Putamen (tissue), 1 donor: ENCODE measurements around the gene POU2F2.
A peak's percentile ranks its signal among the peaks of the same experiment; 100 is the strongest.

Experiments
- DNase-seq: peaks from one replicate; pipeline ENCODE4 v3.0.0-alpha.2; 2016; ENCODE audit warnings: low spot score

Gene POU2F2

GRCh38 chr19:42132030-42132628 is at the start of gene POU2F2:
POU2F2 (minus strand) TSS chr19:42132446; CDS start chr19:42132411, 35 bp downstream.
- peak; percentile 17 for DNase-seq

GRCh38 chr19:42178791-42179674 is 46.8 kb upstream of the POU2F2 start:
- no peak for DNase-seq

DNA sequence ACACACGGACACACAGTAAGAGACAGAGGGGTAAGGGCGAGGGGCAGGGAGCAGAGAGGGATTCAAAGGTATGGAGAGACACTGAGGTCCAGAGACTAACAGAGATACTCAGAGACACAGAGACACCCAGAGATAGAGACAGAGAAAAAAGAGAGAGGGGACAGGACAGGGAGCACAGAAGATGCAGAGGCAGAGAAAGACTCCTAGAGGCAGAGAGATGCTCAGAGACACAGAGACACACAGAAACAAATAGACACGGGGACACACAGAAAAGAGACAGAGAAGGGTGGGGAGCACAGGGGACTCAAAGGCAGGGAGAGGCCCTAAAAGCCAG is 45.4 kb upstream of the POU2F2 start:
- DNase-seq = no peak

GRCh38 chr19:42176990-42177685 is 44.9 kb upstream of the POU2F2 start:
- DNase-seq = peak; percentile 72

GRCh38 chr19:42176649-42176989 is 44.4 kb upstream of the POU2F2 start:
- DNase-seq = no peak

DNA sequence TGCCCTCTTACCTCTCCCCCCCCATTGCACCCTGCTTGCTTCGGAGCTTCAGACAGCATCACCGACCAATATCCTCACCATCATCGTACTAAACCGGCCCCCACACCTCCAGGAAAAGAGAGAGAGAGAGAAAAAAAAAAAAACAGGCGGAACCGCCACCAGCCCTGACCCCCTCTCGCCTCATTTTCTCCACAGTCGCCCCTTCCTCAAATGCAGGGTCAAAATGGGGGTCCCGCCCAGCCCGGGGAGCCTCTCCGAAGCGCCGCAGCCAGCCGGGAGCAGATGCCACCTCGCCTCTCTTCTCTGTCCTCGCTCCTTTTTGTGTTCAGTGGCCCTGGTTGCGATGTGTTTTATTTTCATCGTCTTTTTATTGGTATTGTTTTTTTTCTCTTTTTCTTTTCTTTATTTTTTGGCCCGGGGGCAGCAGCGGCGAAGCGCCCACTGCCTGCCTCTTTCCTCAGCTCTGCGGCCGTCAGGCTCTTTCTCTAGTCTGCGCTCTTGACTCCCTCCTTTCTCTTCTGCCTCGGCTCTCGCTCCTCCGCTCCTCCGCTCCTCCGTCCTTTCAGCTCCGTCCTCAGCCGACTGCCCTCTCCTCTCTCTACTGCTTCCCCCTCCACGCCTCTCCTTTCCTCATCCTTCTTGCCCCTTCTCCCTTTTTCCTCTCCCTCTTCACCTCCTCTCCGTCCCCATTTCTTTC is 43.9 kb upstream of the POU2F2 start:
- peak; percentile 15 for DNase-seq

DNA sequence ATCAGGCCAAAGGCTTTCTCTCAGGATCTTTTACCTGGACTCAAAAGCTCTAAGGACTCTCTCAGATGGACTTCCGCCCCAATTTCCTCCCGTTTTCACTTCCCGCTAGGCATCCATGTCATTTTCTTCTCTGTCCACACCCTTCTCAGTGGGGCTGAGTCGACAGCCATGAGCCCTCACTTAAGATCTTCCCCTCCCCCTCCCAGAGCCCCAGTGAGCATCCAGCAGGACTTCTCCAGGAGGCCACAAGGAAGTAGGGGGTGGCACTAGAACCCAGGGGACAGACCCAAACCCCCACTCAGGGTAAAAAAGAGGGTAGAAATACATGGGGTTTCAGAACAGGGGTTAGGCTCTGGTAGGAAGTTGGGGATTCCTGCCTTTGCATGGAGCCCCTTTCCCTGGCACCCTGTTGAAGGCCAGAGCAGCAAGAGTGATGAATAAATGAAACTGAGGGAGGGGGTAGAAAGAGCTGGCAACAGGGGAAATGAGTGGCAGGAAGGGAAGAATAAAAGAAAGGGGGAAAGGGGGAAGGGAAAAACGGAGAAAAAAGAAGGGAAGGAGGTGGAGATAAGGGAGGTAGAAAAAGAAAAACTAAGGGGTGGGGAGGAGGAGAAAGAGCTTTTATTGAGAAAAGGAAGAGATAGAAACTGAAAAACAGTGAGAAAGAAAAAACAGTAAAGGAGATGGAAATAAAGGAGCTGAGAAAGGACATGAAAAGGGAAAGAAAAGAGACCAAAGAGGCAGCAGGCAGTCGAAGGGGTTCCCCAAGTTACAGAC is 42.9 kb upstream of the POU2F2 start:
- no peak for DNase-seq

- DNase-seq = no peak
Measured at GRCh38 chr19:42174188-42174587, 41.9 kb upstream of the POU2F2 start.

DNA sequence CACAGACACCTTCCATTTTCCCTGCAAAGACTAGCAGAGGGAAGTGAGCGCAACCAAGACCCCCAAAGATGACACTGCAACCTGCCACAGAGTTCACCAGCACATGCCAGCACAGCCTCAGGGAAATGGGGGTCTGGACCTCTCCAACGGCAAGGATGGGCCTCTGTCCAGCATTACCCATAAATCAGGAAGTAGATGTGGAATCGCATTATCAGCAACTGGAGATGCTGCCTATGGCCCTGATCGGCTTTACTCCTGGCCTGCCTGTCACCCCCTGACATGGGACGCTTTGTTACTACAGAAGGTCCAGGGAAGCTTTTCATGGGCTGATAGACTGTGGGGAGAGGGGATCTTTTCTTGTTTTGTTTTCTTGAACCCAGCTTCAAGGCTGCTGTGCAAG is 41.4 kb upstream of the POU2F2 start:
- DNase-seq = no peak

GRCh38 chr19:42172261-42172660 is 40.0 kb upstream of the POU2F2 start:
- no peak for DNase-seq

GRCh38 chr19:42170715-42171114 is 38.5 kb upstream of the POU2F2 start:
- no peak for DNase-seq

GRCh38 chr19:42169486-42170413 is 37.5 kb upstream of the POU2F2 start:
- DNase-seq = no peak

DNA sequence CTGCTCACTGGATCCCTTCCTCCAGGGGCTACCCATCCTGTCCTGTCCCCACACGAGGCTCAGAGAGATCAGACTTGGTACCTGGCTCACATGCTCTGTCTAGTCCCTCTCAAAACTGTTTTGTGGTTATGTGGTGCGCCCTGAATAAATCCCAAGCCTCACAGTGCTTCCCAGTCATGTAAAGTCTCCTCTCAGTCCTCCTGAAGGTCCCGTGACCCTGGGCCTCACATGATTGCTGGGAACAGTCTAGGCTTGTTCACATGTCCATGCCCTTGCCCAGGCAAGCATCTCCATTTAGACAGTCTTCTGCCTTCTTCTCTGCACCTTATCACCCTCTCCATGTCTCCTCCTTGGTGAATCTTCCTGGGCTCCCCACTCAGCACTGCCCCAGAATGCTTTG is 36.0 kb upstream of the POU2F2 start:
- no peak for DNase-seq

DNA sequence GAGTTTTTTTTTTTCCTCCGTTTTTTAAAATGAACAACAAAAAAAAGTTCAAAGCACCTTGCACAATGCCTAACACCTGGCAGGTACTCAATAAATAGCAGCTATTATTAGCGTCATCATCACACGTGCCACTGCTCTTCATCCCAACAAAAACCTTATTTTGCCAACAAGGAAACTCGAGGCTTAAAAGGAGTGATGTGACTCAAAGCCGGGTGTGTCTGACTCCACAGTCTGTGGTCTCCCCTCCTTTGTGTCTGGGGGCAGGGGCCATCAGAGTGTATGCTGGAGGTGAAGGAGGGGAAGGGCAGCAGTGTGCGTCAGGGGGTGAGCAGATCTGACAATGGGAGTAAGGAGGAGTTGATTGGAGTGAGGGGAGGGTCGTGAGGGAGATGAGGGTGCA is 34.1 kb upstream of the POU2F2 start:
- DNase-seq = no peak

DNA sequence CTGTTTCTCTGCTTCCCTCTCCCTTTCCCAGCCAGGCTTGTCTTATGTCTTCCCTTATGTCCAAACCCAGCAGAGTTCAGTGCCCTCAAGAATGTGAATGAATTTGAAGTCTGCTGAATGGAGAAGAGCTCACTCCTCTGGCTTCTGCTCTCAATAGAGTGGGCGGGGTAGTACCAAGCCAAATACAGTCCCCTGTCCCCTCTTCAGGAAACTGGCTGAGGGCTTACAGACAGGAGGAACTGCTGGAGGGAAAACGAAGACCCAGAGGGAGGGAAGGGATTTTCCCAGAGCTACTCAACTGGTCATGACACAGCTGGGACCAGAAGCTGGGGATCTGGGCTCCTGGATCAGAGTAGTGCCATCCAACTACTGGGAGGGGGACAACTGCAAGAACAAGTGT is 32.9 kb upstream of the POU2F2 start:
- no peak for DNase-seq

DNA sequence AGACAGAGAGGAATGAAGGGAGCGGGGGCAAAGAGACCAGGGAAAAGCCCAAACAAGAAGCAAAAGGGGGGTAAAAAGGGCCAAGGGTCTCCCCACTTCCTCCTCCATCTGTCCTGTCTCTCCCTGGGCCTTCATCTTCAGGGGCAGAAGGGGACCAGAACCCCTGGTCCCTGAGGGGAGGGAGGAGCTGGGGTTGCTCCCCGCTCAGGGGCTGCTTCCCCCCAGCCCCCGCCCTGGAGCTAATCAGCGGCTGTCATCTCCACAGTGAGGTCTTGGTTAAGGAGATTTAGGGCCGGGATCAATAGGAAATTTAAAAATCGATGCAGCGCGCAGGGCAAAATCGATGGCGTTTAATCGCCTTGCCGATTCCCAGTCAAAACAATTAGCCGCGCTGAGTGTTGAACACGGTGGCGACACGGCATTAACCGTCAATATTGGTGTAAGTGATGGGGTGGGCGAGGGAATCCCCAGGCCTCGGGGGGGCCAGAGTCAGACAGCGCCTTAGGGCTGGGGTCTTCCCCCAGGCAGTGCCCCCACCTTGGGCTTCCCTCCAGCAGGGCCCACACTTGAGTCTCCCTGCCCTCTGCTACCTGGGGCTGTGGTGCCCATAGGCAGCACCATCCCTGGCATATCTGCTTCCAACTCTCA is 29.5 kb upstream of the POU2F2 start:
- DNase-seq = no peak

DNA sequence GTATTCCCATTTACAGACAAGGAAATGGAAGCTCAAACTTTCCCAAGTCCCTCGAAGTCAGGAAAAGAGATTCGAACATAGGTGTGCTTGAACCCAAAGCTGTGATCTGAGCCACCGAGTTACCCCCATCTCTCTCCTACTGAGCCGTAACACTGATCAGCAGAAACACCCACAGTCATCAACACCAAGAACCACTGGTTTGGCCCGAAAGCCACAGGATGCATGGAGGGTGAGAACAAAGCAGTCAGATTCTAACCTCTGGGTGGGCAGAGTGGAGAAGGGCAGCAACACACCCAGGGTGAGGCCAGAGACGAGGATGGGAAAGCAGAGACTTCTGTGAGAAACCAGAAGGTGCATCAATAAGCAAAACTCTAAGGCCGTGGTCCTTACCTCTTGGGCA is 27.7 kb upstream of the POU2F2 start:
- DNase-seq = no peak

GRCh38 chr19:42158926-42159325 is 26.7 kb upstream of the POU2F2 start:
- no peak for DNase-seq

GRCh38 chr19:42156571-42156970 is 24.3 kb upstream of the POU2F2 start:
- no peak for DNase-seq

DNA sequence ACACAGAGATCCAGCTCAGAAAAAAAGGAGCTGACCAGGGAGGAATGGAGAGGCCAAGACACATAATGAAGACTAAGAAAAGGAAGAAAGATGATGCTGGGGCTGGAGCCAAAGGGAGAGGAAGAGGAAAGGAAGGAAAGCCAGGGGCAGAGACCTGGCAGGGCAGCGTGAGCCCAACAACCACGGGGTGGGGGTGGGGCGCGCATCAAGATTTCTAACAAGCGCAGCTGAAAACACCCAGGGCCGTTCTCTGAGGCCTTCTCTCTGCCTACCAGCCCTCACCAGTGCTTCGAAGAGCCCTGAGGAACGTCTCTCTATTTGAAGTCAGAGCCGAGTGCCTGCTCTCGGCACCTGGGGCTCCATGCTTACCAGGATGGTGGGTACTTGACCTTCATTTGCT is 23.6 kb upstream of the POU2F2 start:
- no peak for DNase-seq
